Measurements from ENCODE around the gene TUBB4B.

TUBB4B gene

GRCh38 chr9:137215196-137215986 lies 25.7 kb upstream of the TUBB4B start:
- Histone ChIP-seq H3K27ac (ENCODE audit: low read depth, low read length) (no peak overlapping the region), H3K4me1 (ENCODE audit: control insufficient read depth, insufficient read depth, low read length) (no peaks in the 10 kb centered on the region), H3K4me3 (ENCODE audit: low read length) (no peak overlapping the region), H3K27me3 (ENCODE audit: control insufficient read depth, insufficient read depth, low read length) (no peaks in the 10 kb centered on the region), H3K36me3 (ENCODE audit: control insufficient read depth, insufficient read depth, low read length) (peaks cover 2% of the 10 kb centered on the region), H3K9ac (ENCODE audit: low read length) (no peak overlapping the region)

- no peak overlapping the region for H3K4me3 ChIP-seq (ENCODE audit: low read length)
- H3K27ac ChIP-seq (ENCODE audit: low read depth, low read length): no peak overlapping the region
- no peaks in the 10 kb centered on the region for H3K4me1 ChIP-seq (ENCODE audit: control insufficient read depth, insufficient read depth, low read length)
- H3K9ac ChIP-seq (ENCODE audit: low read length): no peak overlapping the region
- no peaks in the 10 kb centered on the region for H3K27me3 ChIP-seq (ENCODE audit: control insufficient read depth, insufficient read depth, low read length)
- H3K36me3 ChIP-seq (ENCODE audit: control insufficient read depth, insufficient read depth, low read length): peaks cover 2% of the 10 kb centered on the region
These were observed 24.7 kb upstream of the TUBB4B start for GRCh38 chr9:137216188-137216965.

GRCh38 chr9:137217276-137218211 lies 23.5 kb upstream of the TUBB4B start:
- Histone ChIP-seq H3K27me3 (ENCODE audit: control insufficient read depth, insufficient read depth, low read length) (no peaks in the 10 kb centered on the region), H3K4me3 (ENCODE audit: low read length) (peak overlapping the region; percentile 48), H3K9ac (ENCODE audit: low read length) (peak overlapping the region; percentile 30), H3K36me3 (ENCODE audit: control insufficient read depth, insufficient read depth, low read length) (peaks cover 2% of the 10 kb centered on the region), H3K4me1 (ENCODE audit: control insufficient read depth, insufficient read depth, low read length) (no peaks in the 10 kb centered on the region), H3K27ac (ENCODE audit: low read depth, low read length) (no peak overlapping the region)

GRCh38 chr9:137218212-137218753 lies 22.8 kb upstream of the TUBB4B start:
- H3K27me3 ChIP-seq (ENCODE audit: control insufficient read depth, insufficient read depth, low read length): no peaks in the 10 kb centered on the region
- H3K4me1 ChIP-seq (ENCODE audit: control insufficient read depth, insufficient read depth, low read length): peaks cover 6% of the 10 kb centered on the region
- H3K36me3 ChIP-seq (ENCODE audit: control insufficient read depth, insufficient read depth, low read length): peaks cover 2% of the 10 kb centered on the region
- peak overlapping the region; percentile 48 for H3K4me3 ChIP-seq (ENCODE audit: low read length)
- no peak overlapping the region for H3K9ac ChIP-seq (ENCODE audit: low read length)
- no peak overlapping the region for H3K27ac ChIP-seq (ENCODE audit: low read depth, low read length)

GRCh38 chr9:137218754-137219271 lies 22.3 kb upstream of the TUBB4B start:
- no peaks in the 10 kb centered on the region for H3K27me3 ChIP-seq (ENCODE audit: control insufficient read depth, insufficient read depth, low read length)
- no peak overlapping the region for H3K27ac ChIP-seq (ENCODE audit: low read depth, low read length)
- no peak overlapping the region for H3K4me3 ChIP-seq (ENCODE audit: low read length)
- H3K36me3 ChIP-seq (ENCODE audit: control insufficient read depth, insufficient read depth, low read length): peaks cover 2% of the 10 kb centered on the region
- H3K9ac ChIP-seq (ENCODE audit: low read length): no peak overlapping the region
- peaks cover 6% of the 10 kb centered on the region for H3K4me1 ChIP-seq (ENCODE audit: control insufficient read depth, insufficient read depth, low read length)

- no peaks in the 10 kb centered on the region for H3K27me3 ChIP-seq (ENCODE audit: control insufficient read depth, insufficient read depth, low read length)
- H3K27ac ChIP-seq (ENCODE audit: low read depth, low read length): no peak overlapping the region
- H3K9ac ChIP-seq (ENCODE audit: low read length): no peak overlapping the region
- no peak overlapping the region for H3K4me3 ChIP-seq (ENCODE audit: low read length)
- peaks cover 2% of the 10 kb centered on the region for H3K36me3 ChIP-seq (ENCODE audit: control insufficient read depth, insufficient read depth, low read length)
- peaks cover 8% of the 10 kb centered on the region for H3K4me1 ChIP-seq (ENCODE audit: control insufficient read depth, insufficient read depth, low read length)
These were observed 21.2 kb upstream of the TUBB4B start for GRCh38 chr9:137219757-137220316.

- no peak overlapping the region for H3K9ac ChIP-seq (ENCODE audit: low read length)
- peaks cover 2% of the 10 kb centered on the region for H3K36me3 ChIP-seq (ENCODE audit: control insufficient read depth, insufficient read depth, low read length)
- H3K4me3 ChIP-seq (ENCODE audit: low read length): no peak overlapping the region
- H3K27me3 ChIP-seq (ENCODE audit: control insufficient read depth, insufficient read depth, low read length): no peaks in the 10 kb centered on the region
- H3K4me1 ChIP-seq (ENCODE audit: control insufficient read depth, insufficient read depth, low read length): peaks cover 8% of the 10 kb centered on the region
- H3K27ac ChIP-seq (ENCODE audit: low read depth, low read length): no peak overlapping the region
These were observed 20.6 kb upstream of the TUBB4B start for GRCh38 chr9:137220317-137221094.

- H3K27ac ChIP-seq (ENCODE audit: low read depth, low read length): no peak overlapping the region
- H3K4me3 ChIP-seq (ENCODE audit: low read length): no peak overlapping the region
- H3K36me3 ChIP-seq (ENCODE audit: control insufficient read depth, insufficient read depth, low read length): peaks cover 1% of the 10 kb centered on the region
- no peak overlapping the region for H3K9ac ChIP-seq (ENCODE audit: low read length)
- no peaks in the 10 kb centered on the region for H3K27me3 ChIP-seq (ENCODE audit: control insufficient read depth, insufficient read depth, low read length)
- peaks cover 8% of the 10 kb centered on the region for H3K4me1 ChIP-seq (ENCODE audit: control insufficient read depth, insufficient read depth, low read length)
These were observed 20.0 kb upstream of the TUBB4B start for GRCh38 chr9:137221095-137221505.

- no peak overlapping the region for H3K9ac ChIP-seq (ENCODE audit: low read length)
- H3K36me3 ChIP-seq (ENCODE audit: control insufficient read depth, insufficient read depth, low read length): no peaks in the 10 kb centered on the region
- peaks cover 8% of the 10 kb centered on the region for H3K4me1 ChIP-seq (ENCODE audit: control insufficient read depth, insufficient read depth, low read length)
- H3K4me3 ChIP-seq (ENCODE audit: low read length): peak overlapping the region; percentile 13
- no peaks in the 10 kb centered on the region for H3K27me3 ChIP-seq (ENCODE audit: control insufficient read depth, insufficient read depth, low read length)
- H3K27ac ChIP-seq (ENCODE audit: low read depth, low read length): no peak overlapping the region
These were observed 19.5 kb upstream of the TUBB4B start for GRCh38 chr9:137221506-137222111.

GRCh38 chr9:137222190-137223077 lies 18.7 kb upstream of the TUBB4B start, which contains the start of gene RNF208:
RNF208 (minus strand) TSS chr9:137222240; CDS start chr9:137221212, 1,028 bp downstream.
- Histone ChIP-seq H3K9ac (ENCODE audit: low read length) (peak within 1 kb of the TSS; percentile 57), H3K27me3 (ENCODE audit: control insufficient read depth, insufficient read depth, low read length) (no peaks in the 10 kb centered on the region), H3K4me1 (ENCODE audit: control insufficient read depth, insufficient read depth, low read length) (peaks cover 8% of the 10 kb centered on the region), H3K36me3 (ENCODE audit: control insufficient read depth, insufficient read depth, low read length) (no peaks in the 10 kb centered on the region), H3K27ac (ENCODE audit: low read depth, low read length) (peak within 1 kb of the TSS; percentile 91), H3K4me3 (ENCODE audit: low read length) (peak within 1 kb of the TSS; percentile 71)

Data from rectal smooth muscle tissue (tissue), 1 donor.